HepG2 (cell line): Measurements from ENCODE around the gene MRPL38. TPM values are rescaled to one million over a fixed set of nuclear protein-coding genes. Genes with fewer than 3 reads are reported as not detected.
A peak's percentile ranks its signal among the peaks of the same experiment; 100 is the strongest.

Source experiments
- FOXK1 ChIP-seq: sonication (generic); formaldehyde crosslinking; IDR thresholded peaks from 2 replicates; pipeline ENCODE4 v1.4.0; 2020; ENCODE audit warnings: low read depth, missing genetic modification reagents, borderline replicate concordance
- GTF3A ChIP-seq: sonication (generic); formaldehyde crosslinking; conservative IDR thresholded peaks from 2 replicates; pipeline ENCODE4 v1.4.0; 2020; ENCODE audit warnings: mild to moderate bottlenecking, missing genetic modification reagents
- HDAC1 ChIP-seq: sonication (generic); formaldehyde crosslinking; IDR thresholded peaks from 2 replicates; pipeline ENCODE4 v1.5.1; 2020; ENCODE audit warnings: mild to moderate bottlenecking, missing genetic modification reagents
- KAT7 ChIP-seq: IDR thresholded peaks from 2 replicates; pipeline ENCODE4 v1.6.1; 2018; ENCODE audit warnings: borderline replicate concordance, missing compliant biosample characterization
- MIXL1 ChIP-seq: IDR thresholded peaks from 2 replicates; pipeline ENCODE4 v1.6.1; 2016
- PAF1 ChIP-seq: IDR thresholded peaks from 2 replicates; pipeline ENCODE4 v1.6.1; 2016; ENCODE audit warnings: missing genetic modification reagents, missing compliant biosample characterization
- PAWR ChIP-seq: sonication (generic); formaldehyde crosslinking; IDR thresholded peaks from 2 replicates; pipeline ENCODE4 v1.4.0; 2020; ENCODE audit warnings: missing genetic modification reagents, mild to moderate bottlenecking, borderline replicate concordance
- PAX8 ChIP-seq: sonication (generic); formaldehyde crosslinking; IDR thresholded peaks from 2 replicates; pipeline ENCODE4 v1.8.0; 2022; ENCODE audit warnings: mild to moderate bottlenecking, missing genetic modification reagents, borderline replicate concordance
- PRMT3 ChIP-seq: sonication (generic); formaldehyde crosslinking; IDR thresholded peaks from 2 replicates; pipeline ENCODE4 v1.8.1; 2022; ENCODE audit warnings: low read depth, mild to moderate bottlenecking, moderate library complexity, missing genetic modification reagents, borderline replicate concordance
- RXRA ChIP-seq: sonication (generic); formaldehyde crosslinking; IDR thresholded peaks from 2 replicates; pipeline ENCODE4 v1.5.1; 2020; ENCODE audit warnings: missing genetic modification reagents
- SIX4 ChIP-seq: sonication (generic); formaldehyde crosslinking; IDR thresholded peaks from 2 replicates; pipeline ENCODE4 v1.4.0; 2020; ENCODE audit warnings: missing genetic modification reagents
- ZEB1 ChIP-seq: IDR thresholded peaks from 2 replicates; pipeline ENCODE4 v1.6.1; 2012; ENCODE audit warnings: mild to moderate bottlenecking, low read depth, inconsistent platforms; ENCODE audit not compliant: insufficient replicate concordance
- ZKSCAN8 ChIP-seq: IDR thresholded peaks from 2 replicates; pipeline ENCODE4 v1.6.1; 2016; ENCODE audit warnings: borderline replicate concordance, missing genetic modification reagents, missing compliant biosample characterization
- ZNF124 ChIP-seq: sonication (generic); formaldehyde crosslinking; IDR thresholded peaks from 2 replicates; pipeline ENCODE4 v1.4.0; 2020; ENCODE audit warnings: missing genetic modification reagents
- polyA plus RNA-seq, 8 experiments: library from polyadenylated mRNA; depleted of rRNA in 3 of 8; stranded (reverse) in 7 of 8; unstranded in 1 of 8; fragments of >200 nt; fragmentation: Illumina TruSeq in 4 of 8; extraction: Trizol in 4 of 8; gene quantifications; 2 replicates each; pipeline versions ENCODE4 v1.2.1 to v1.2.3, GENCODE V29; 2011 to 2016; ENCODE audit warnings: low read depth in 4 of 8, missing spikeins in 1 of 8, mixed read lengths in 1 of 8; ENCODE audit not compliant: insufficient read depth in 1 of 8
- total RNA-seq, 5 experiments: library from RNA; depleted of rRNA; stranded (reverse); fragments of >200 nt; fragmentation: Illumina TruSeq; extraction: Trizol; gene quantifications; 2 replicates each; pipeline ENCODE4 v1.2.3, GENCODE V29; 2016; ENCODE audit warnings: low read depth in 1 of 5
- TF ChIP-seq, protein P1 (sequence below): IDR thresholded peaks from 2 replicates; pipeline ENCODE4 v1.6.1; 2016
- TF ChIP-seq, protein P2 (sequence below): sonication (generic); formaldehyde crosslinking; IDR thresholded peaks from 2 replicates; pipeline ENCODE4 v1.4.0; 2020; ENCODE audit warnings: low read depth, mild to moderate bottlenecking, missing genetic modification reagents
- TF ChIP-seq, protein P3 (sequence below): sonication (generic); formaldehyde crosslinking; IDR thresholded peaks from 2 replicates; pipeline ENCODE4 v1.5.0; 2020; ENCODE audit warnings: mild to moderate bottlenecking, missing genetic modification reagents
- TF ChIP-seq, protein P4 (sequence below): sonication (generic); formaldehyde crosslinking; IDR thresholded peaks from 2 replicates; pipeline ENCODE4 v1.9.0; 2021; ENCODE audit warnings: missing genetic modification reagents, borderline replicate concordance
- TF ChIP-seq, protein P5 (sequence below): IDR thresholded peaks from 2 replicates; pipeline ENCODE4 v1.6.1; 2016; ENCODE audit warnings: low read depth, borderline replicate concordance

MRPL38 gene
- total and polyA plus RNA-seq, 2 of the 13 experiments (the other 11 are each of a cell fraction or from before 2014, with no cell fraction given), result 83.7 to 125 TPM

DNA sequence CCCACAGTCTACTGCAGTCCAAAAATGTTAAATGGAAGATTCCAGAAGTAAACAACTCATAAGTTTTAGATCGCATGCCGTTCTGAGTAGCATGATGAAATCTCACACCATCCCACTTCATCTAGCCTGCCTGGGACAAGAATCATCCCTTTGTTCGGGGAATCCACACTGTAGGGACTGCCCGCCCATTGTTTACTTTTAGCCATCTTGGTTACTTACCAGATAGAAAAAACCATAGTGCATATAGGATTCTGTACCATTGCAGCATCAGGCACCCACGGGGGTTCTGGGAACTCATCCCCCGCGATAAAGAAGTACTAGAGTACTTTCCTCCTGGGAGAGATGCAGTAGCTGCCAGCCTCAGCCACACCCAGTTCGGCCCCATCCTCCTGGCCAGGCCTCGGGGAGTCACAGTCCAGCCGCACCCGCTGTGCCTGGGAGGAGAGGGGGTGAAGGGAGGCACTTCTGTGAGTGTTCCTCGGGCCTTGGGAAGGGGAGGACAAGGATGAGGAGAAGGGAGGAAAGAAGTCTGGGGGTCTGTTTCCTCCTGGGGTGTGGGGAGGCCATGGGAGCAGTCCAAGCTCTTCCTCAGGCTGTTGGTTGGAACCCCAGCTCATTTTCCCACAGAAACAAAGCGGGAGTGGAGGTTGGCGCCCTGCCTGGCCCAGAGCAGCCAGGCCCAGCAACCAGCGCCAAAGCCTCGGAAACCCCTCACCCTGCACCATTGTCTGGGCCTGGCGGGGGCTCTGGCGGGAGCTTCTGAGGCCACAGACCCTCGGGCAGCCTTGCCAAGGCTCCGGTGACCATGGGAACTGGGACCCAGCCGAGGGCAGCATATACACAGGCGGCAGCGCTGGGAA lies 35.2 kb downstream of the MRPL38 start (continued):
- TF ChIP-seq, protein P1, sequence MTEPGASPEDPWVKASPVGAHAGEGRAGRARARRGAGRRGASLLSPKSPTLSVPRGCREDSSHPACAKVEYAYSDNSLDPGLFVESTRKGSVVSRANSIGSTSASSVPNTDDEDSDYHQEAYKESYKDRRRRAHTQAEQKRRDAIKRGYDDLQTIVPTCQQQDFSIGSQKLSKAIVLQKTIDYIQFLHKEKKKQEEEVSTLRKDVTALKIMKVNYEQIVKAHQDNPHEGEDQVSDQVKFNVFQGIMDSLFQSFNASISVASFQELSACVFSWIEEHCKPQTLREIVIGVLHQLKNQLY, result 0 out of 2 replicates have a peak, but pooled peaks have one; percentile 14
- TF ChIP-seq SIX4 (CRISPR knock-in tag) (peak; percentile 82), PAX8 (no peak), MIXL1 (CRISPR knock-in tag) (peak; percentile 64; the same call in 1 of the 2 replicates), KAT7 (CRISPR knock-in tag) (peak; percentile 16; the same call in 1 of the 2 replicates), PRMT3 (peak; percentile 65; the same call in 1 of the 2 replicates), GTF3A (CRISPR knock-in tag) (0 out of 2 replicates have a peak, but pooled peaks have one; percentile 62), PAF1 (no peak), FOXK1 (peak; percentile 57; the same call in 1 of the 2 replicates), PAWR (CRISPR knock-in tag) (no peak), ZKSCAN8 (CRISPR knock-in tag) (0 out of 2 replicates have a peak, but pooled peaks have one; percentile 20), RXRA (CRISPR knock-in tag) (peak; percentile 1; the same call in 1 of the 2 replicates), HDAC1 (CRISPR knock-in tag) (no peak; the same call in 1 of the 2 replicates), ZEB1 (no peak), ZNF124 (CRISPR knock-in tag) (peak; percentile 62)
- TF ChIP-seq, protein P2, sequence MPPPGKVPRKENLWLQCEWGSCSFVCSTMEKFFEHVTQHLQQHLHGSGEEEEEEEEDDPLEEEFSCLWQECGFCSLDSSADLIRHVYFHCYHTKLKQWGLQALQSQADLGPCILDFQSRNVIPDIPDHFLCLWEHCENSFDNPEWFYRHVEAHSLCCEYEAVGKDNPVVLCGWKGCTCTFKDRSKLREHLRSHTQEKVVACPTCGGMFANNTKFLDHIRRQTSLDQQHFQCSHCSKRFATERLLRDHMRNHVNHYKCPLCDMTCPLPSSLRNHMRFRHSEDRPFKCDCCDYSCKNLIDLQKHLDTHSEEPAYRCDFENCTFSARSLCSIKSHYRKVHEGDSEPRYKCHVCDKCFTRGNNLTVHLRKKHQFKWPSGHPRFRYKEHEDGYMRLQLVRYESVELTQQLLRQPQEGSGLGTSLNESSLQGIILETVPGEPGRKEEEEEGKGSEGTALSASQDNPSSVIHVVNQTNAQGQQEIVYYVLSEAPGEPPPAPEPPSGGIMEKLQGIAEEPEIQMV (CRISPR knock-in tag), result peak; percentile 54; the same call in 1 of the 2 replicates
- TF ChIP-seq, protein P3, sequence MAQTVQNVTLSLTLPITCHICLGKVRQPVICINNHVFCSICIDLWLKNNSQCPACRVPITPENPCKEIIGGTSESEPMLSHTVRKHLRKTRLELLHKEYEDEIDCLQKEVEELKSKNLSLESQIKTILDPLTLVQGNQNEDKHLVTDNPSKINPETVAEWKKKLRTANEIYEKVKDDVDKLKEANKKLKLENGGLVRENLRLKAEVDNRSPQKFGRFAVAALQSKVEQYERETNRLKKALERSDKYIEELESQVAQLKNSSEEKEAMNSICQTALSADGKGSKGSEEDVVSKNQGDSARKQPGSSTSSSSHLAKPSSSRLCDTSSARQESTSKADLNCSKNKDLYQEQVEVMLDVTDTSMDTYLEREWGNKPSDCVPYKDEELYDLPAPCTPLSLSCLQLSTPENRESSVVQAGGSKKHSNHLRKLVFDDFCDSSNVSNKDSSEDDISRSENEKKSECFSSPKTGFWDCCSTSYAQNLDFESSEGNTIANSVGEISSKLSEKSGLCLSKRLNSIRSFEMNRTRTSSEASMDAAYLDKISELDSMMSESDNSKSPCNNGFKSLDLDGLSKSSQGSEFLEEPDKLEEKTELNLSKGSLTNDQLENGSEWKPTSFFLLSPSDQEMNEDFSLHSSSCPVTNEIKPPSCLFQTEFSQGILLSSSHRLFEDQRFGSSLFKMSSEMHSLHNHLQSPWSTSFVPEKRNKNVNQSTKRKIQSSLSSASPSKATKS (CRISPR knock-in tag), result no peak
- TF ChIP-seq, protein P4, sequence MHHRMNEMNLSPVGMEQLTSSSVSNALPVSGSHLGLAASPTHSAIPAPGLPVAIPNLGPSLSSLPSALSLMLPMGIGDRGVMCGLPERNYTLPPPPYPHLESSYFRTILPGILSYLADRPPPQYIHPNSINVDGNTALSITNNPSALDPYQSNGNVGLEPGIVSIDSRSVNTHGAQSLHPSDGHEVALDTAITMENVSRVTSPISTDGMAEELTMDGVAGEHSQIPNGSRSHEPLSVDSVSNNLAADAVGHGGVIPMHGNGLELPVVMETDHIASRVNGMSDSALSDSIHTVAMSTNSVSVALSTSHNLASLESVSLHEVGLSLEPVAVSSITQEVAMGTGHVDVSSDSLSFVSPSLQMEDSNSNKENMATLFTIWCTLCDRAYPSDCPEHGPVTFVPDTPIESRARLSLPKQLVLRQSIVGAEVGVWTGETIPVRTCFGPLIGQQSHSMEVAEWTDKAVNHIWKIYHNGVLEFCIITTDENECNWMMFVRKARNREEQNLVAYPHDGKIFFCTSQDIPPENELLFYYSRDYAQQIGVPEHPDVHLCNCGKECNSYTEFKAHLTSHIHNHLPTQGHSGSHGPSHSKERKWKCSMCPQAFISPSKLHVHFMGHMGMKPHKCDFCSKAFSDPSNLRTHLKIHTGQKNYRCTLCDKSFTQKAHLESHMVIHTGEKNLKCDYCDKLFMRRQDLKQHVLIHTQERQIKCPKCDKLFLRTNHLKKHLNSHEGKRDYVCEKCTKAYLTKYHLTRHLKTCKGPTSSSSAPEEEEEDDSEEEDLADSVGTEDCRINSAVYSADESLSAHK, result no peak; the same call in 1 of the 2 replicates
- TF ChIP-seq, protein P5, sequence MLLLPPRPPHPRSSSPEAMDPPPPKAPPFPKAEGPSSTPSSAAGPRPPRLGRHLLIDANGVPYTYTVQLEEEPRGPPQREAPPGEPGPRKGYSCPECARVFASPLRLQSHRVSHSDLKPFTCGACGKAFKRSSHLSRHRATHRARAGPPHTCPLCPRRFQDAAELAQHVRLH (CRISPR knock-in tag), result peak; percentile 44; the same call in 1 of the 2 replicates
